SHP77 (cell line): ENCODE data around the gene SLC22A4.
A peak's percentile ranks its signal among the peaks of the same experiment; 100 is the strongest.

ENCODE experiments used
- DNase-seq, 2 experiments: peaks; one replicate each; lab custom pipeline; 2025; lab: John Stamatoyannopoulos, UW

SLC22A4 gene

GRCh38 chr5:132293992-132294727 lies at the start of gene SLC22A4:
Gene SLC22A4 (plus strand): TSS chr5:132294394. CDS start chr5:132294617, 223 bp downstream.
- peak; percentile 82 to 88 for DNase-seq

GRCh38 chr5:132245593-132245992 lies 48.6 kb upstream of the SLC22A4 start:
- DNase-seq: no peak

- no peak for DNase-seq
Measured at GRCh38 chr5:132246806-132247205, 47.4 kb upstream of the SLC22A4 start.

GRCh38 chr5:132250547-132250946 lies 43.6 kb upstream of the SLC22A4 start:
- no peak for DNase-seq

GRCh38 chr5:132251220-132251725 lies 42.9 kb upstream of the SLC22A4 start:
- DNase-seq: peak in 1 of 2 experiments; percentile 37

- no peak for DNase-seq
Measured at GRCh38 chr5:132253008-132253441, 41.2 kb upstream of the SLC22A4 start.

- no peak for DNase-seq
Measured at GRCh38 chr5:132253452-132254320, 40.5 kb upstream of the SLC22A4 start.

GRCh38 chr5:132254321-132254977 lies 39.7 kb upstream of the SLC22A4 start:
- DNase-seq: no peak

- DNase-seq: no peak
Measured at GRCh38 chr5:132256086-132256782, 38.0 kb upstream of the SLC22A4 start.

- DNase-seq: no peak
Measured at GRCh38 chr5:132256783-132257130, 37.4 kb upstream of the SLC22A4 start.

GRCh38 chr5:132257131-132258101 lies 36.8 kb upstream of the SLC22A4 start, which contains the start of gene PDLIM4:
Gene PDLIM4 (plus strand): TSS chr5:132257696. CDS start chr5:132257735, 39 bp downstream.
- no peak for DNase-seq

GRCh38 chr5:132258102-132259068 lies 35.8 kb upstream of the SLC22A4 start:
- DNase-seq: no peak

- peak in 1 of 2 experiments; percentile 3 for DNase-seq
Measured at GRCh38 chr5:132259069-132259851, 34.9 kb upstream of the SLC22A4 start.

- DNase-seq: no peak
Measured at GRCh38 chr5:132260051-132260450, 34.1 kb upstream of the SLC22A4 start.

GRCh38 chr5:132260714-132261551 lies 33.3 kb upstream of the SLC22A4 start:
- no peak for DNase-seq

GRCh38 chr5:132261881-132262845 lies 32.0 kb upstream of the SLC22A4 start:
- no peak for DNase-seq
